ENCODE data around the gene PDGFRB. TPM values are rescaled to one million over a fixed set of nuclear protein-coding genes. Genes with fewer than 3 reads are reported as not detected.

PDGFRB gene
- polyA plus RNA-seq, 3 donors = 118 to 167 (median 142) TPM

- DNase-seq (ENCODE audit: low read depth in 3 of 3, low spot score in 2 of 3) = no peak
These were observed 36.1 kb downstream of the PDGFRB start for GRCh38 chr5:150119421-150120061.

GRCh38 chr5:150118561-150119229 lies 37.0 kb downstream of the PDGFRB start:
- no peak for DNase-seq (ENCODE audit: low read depth in 3 of 3, low spot score in 2 of 3)

GRCh38 chr5:150117945-150118560 lies 37.6 kb downstream of the PDGFRB start:
- DNase-seq (ENCODE audit: low read depth in 3 of 3, low spot score in 2 of 3) = no peak

- no peak for DNase-seq (ENCODE audit: low read depth in 3 of 3, low spot score in 2 of 3)
These were observed 38.8 kb downstream of the PDGFRB start for GRCh38 chr5:150116667-150117400.

GRCh38 chr5:150114773-150115408 lies 40.8 kb downstream of the PDGFRB start:
- DNase-seq (ENCODE audit: low read depth in 3 of 3, low spot score in 2 of 3) = no peak

- no peak for DNase-seq (ENCODE audit: low read depth in 3 of 3, low spot score in 2 of 3)
These were observed 41.5 kb downstream of the PDGFRB start for GRCh38 chr5:150114102-150114641.

GRCh38 chr5:150113047-150113744 lies 42.4 kb downstream of the PDGFRB start:
- no peak for DNase-seq (ENCODE audit: low read depth in 3 of 3, low spot score in 2 of 3)

- no peak for DNase-seq (ENCODE audit: low read depth in 3 of 3, low spot score in 2 of 3)
These were observed 43.2 kb downstream of the PDGFRB start for GRCh38 chr5:150112201-150113046.

- DNase-seq (ENCODE audit: low read depth in 3 of 3, low spot score in 2 of 3) = no peak
These were observed 44.5 kb downstream of the PDGFRB start for GRCh38 chr5:150111122-150111521.

GRCh38 chr5:150109921-150110320 lies 45.7 kb downstream of the PDGFRB start:
- DNase-seq (ENCODE audit: low read depth in 3 of 3, low spot score in 2 of 3) = no peak

- DNase-seq (ENCODE audit: low read depth in 3 of 3, low spot score in 2 of 3) = no peak
These were observed 46.7 kb downstream of the PDGFRB start for GRCh38 chr5:150108711-150109514.

- DNase-seq (ENCODE audit: low read depth in 3 of 3, low spot score in 2 of 3) = no peak
These were observed 47.7 kb downstream of the PDGFRB start for GRCh38 chr5:150107909-150108447.

GRCh38 chr5:150106674-150107426 lies 48.8 kb downstream of the PDGFRB start:
- no peak for DNase-seq (ENCODE audit: low read depth in 3 of 3, low spot score in 2 of 3)

- no peak for DNase-seq (ENCODE audit: low read depth in 3 of 3, low spot score in 2 of 3)
These were observed 49.6 kb downstream of the PDGFRB start for GRCh38 chr5:150105928-150106615.

- no peak for DNase-seq (ENCODE audit: low read depth in 3 of 3, low spot score in 2 of 3)
These were observed 51.1 kb downstream of the PDGFRB start for GRCh38 chr5:150104550-150104870.

GRCh38 chr5:150103678-150104549 lies 51.7 kb downstream of the PDGFRB start:
- DNase-seq (ENCODE audit: low read depth in 3 of 3, low spot score in 2 of 3) = no peak
